H1 (cell line): ENCODE measurements around the gene PRKN. TPM values are rescaled to one million over a fixed set of nuclear protein-coding genes. Genes with fewer than 3 reads are reported as not detected.

ENCODE experiments used
- CTCF ChIA-PET: fragments of 300-600 bp; sonication (Branson Sonifier 250); formaldehyde crosslinking; loops from one replicate; lab custom pipeline; 2021; ENCODE audit not compliant: partially characterized antibody; lab: Charles Lee
- POLR2A ChIA-PET: fragments of 300-600 bp; sonication (Branson Sonifier 250); formaldehyde crosslinking; loops from one replicate; lab custom pipeline; 2021; ENCODE audit warnings: inconsistent platforms; ENCODE audit not compliant: partially characterized antibody; lab: Charles Lee
- DNase-seq, 2 experiments: peaks; one replicate each; pipeline versions ENCODE4 v3.0.0 to v3.0.0-alpha.2; 2010 to 2022; ENCODE audit warnings: low spot score in 2 of 2, low read depth in 1 of 2, mixed read lengths in 1 of 2
- FAIRE-seq: peaks from 2 replicates; lab custom pipeline; 2011; peaks lifted over from hg19 to GRCh38; lab: Jason Lieb, UNC
- H2AFZ ChIP-seq: 2 replicates; pipeline ENCODE4 v1.8.1; 2012; ENCODE audit warnings: low read length, inconsistent platforms
- H2AK5ac ChIP-seq: 2 replicates; pipeline ENCODE4 v1.6.1; 2013; ENCODE audit warnings: low read depth, low read length
- H2BK120ac ChIP-seq: replicated peaks from 2 replicates; pipeline ENCODE3; 2013; ENCODE audit warnings: low read depth, low read length, inconsistent platforms
- H2BK12ac ChIP-seq: 2 replicates; pipeline ENCODE4 v1.6.1; 2013; ENCODE audit warnings: low read depth, low read length
- H2BK15ac ChIP-seq: 2 replicates; pipeline ENCODE4 v1.6.1; 2013; ENCODE audit warnings: low read length
- H2BK20ac ChIP-seq: 2 replicates; pipeline ENCODE4 v1.6.1; 2013; ENCODE audit warnings: low read length
- H2BK5ac ChIP-seq: 2 replicates; pipeline ENCODE4 v1.6.1; 2013; ENCODE audit warnings: low read depth, low read length
- H3K14ac ChIP-seq: 2 replicates; pipeline ENCODE4 v1.6.1; 2013; ENCODE audit warnings: inconsistent platforms; ENCODE audit not compliant: insufficient read length
- H3K18ac ChIP-seq: 2 replicates; pipeline ENCODE4 v1.6.1; 2013; ENCODE audit warnings: low read length; ENCODE audit errors: extremely low read depth
- H3K23ac ChIP-seq: 2 replicates; pipeline ENCODE4 v1.6.1; 2013; ENCODE audit warnings: inconsistent platforms; ENCODE audit not compliant: insufficient read length
- H3K23me2 ChIP-seq: 2 replicates; pipeline ENCODE4 v1.6.1; 2013; ENCODE audit warnings: low read depth, low read length
- H3K27ac ChIP-seq: 2 replicates; pipeline ENCODE4 v1.6.1; 2011; ENCODE audit warnings: low read depth, low read length, inconsistent platforms
- H3K27me3 ChIP-seq, 4 experiments: replicated peaks in 1 of 4; 1 replicate in 1 of 4; 2 replicates in 3 of 4; pipeline versions ENCODE4 v1.6.1 to v1.8.1; 2011 to 2013; ENCODE audit warnings: low read length in 3 of 4, mild to moderate bottlenecking in 3 of 4, inconsistent platforms in 2 of 4, mixed read lengths in 2 of 4, moderate library complexity in 1 of 4; ENCODE audit not compliant: control insufficient read depth in 3 of 4, insufficient read depth in 3 of 4; ENCODE audit errors: extremely low read depth in 1 of 4
- H3K36me3 ChIP-seq, 4 experiments: 2 replicates each; pipeline versions ENCODE4 v1.6.1 to v1.8.1; 2011 to 2013; ENCODE audit warnings: mild to moderate bottlenecking in 4 of 4, low read length in 3 of 4, moderate library complexity in 2 of 4, control low read depth in 1 of 4, inconsistent platforms in 1 of 4; ENCODE audit not compliant: insufficient read depth in 4 of 4, control insufficient read depth in 2 of 4
- H3K4ac ChIP-seq: replicated peaks from 2 replicates; pipeline ENCODE3; 2013; ENCODE audit warnings: low read length, low read depth, mixed read lengths, inconsistent platforms; ENCODE audit not compliant: insufficient read length
- H3K4me1 ChIP-seq, 4 experiments: replicated peaks in 1 of 4; 1 replicate in 1 of 4; 2 replicates in 3 of 4; pipeline versions ENCODE4 v1.6.1 to v1.8.1; 2011 to 2013; ENCODE audit warnings: low read length in 3 of 4, inconsistent platforms in 2 of 4, mixed read lengths in 1 of 4; ENCODE audit not compliant: insufficient read depth in 4 of 4, control insufficient read depth in 3 of 4
- H3K4me2 ChIP-seq, 2 experiments: 2 replicates each; pipeline versions ENCODE4 v1.6.1 to v1.8.1; 2011 to 2013; ENCODE audit warnings: low read depth in 2 of 2, low read length in 2 of 2, control low read depth in 1 of 2, inconsistent platforms in 1 of 2, mild to moderate bottlenecking in 1 of 2; ENCODE audit not compliant: insufficient read depth in 1 of 2
- H3K4me3 ChIP-seq, 4 experiments: fragments of 200-600, 300-600 bp in 1 of 4; sonication (generic), shearing (Covaris generic), sonication (Bioruptor Twin) in 1 of 4; 2 replicates each; pipeline versions ENCODE4 v1.5.1 to v1.8.1; 2011 to 2016; ENCODE audit warnings: low read length in 4 of 4, low read depth in 3 of 4, control low read depth in 2 of 4, inconsistent platforms in 2 of 4, mild to moderate bottlenecking in 2 of 4, mixed read lengths in 1 of 4, moderate library complexity in 1 of 4; ENCODE audit not compliant: insufficient read depth in 2 of 4; ENCODE audit errors: extremely low read depth in 1 of 4
- H3K56ac ChIP-seq: replicated peaks from 2 replicates; pipeline ENCODE3; 2013; ENCODE audit warnings: low read depth, mild to moderate bottlenecking, mixed read lengths, low read length, inconsistent platforms; ENCODE audit not compliant: insufficient read length
- H3K79me1 ChIP-seq: 2 replicates; pipeline ENCODE4 v1.6.1; 2013; ENCODE audit warnings: low read depth, low read length, control low read depth
- H3K79me2 ChIP-seq, 2 experiments: 2 replicates each; pipeline versions ENCODE4 v1.6.1 to v1.8.1; 2012 to 2013; ENCODE audit warnings: low read length in 2 of 2, mild to moderate bottlenecking in 2 of 2, inconsistent platforms in 1 of 2; ENCODE audit not compliant: insufficient read depth in 2 of 2, control insufficient read depth in 1 of 2
- H3K9ac ChIP-seq, 4 experiments: replicated peaks in 1 of 4; 1 replicate in 1 of 4; 2 replicates in 3 of 4; pipeline versions ENCODE4 v1.6.1 to v1.8.1; 2011 to 2013; ENCODE audit warnings: low read depth in 3 of 4, low read length in 3 of 4, control low read depth in 2 of 4, mild to moderate bottlenecking in 2 of 4, moderate library complexity in 2 of 4, inconsistent platforms in 1 of 4; ENCODE audit errors: extremely low read depth in 1 of 4
- H3K9me3 ChIP-seq, 2 experiments: 2 replicates each; pipeline versions ENCODE4 v1.6.1 to v1.8.1; 2012 to 2013; ENCODE audit warnings: mild to moderate bottlenecking in 2 of 2, moderate library complexity in 2 of 2, control low read depth in 1 of 2, inconsistent platforms in 1 of 2, low read depth in 1 of 2, low read length in 1 of 2, mixed read lengths in 1 of 2; ENCODE audit not compliant: insufficient read depth in 2 of 2
- H4K20me1 ChIP-seq, 2 experiments: replicated peaks in 1 of 2; 2 replicates each; pipeline versions ENCODE3 to v1.8.1; 2011 to 2013; ENCODE audit warnings: inconsistent platforms in 2 of 2, low read length in 2 of 2, mild to moderate bottlenecking in 1 of 2; ENCODE audit not compliant: insufficient read depth in 2 of 2, control insufficient read depth in 1 of 2
- H4K5ac ChIP-seq: 2 replicates; pipeline ENCODE4 v1.6.1; 2013; ENCODE audit warnings: low read length, low read depth, mixed read lengths, inconsistent platforms; ENCODE audit not compliant: insufficient read length
- H4K8ac ChIP-seq: 2 replicates; pipeline ENCODE4 v1.8.0; 2013; ENCODE audit warnings: mild to moderate bottlenecking, moderate library complexity, low read length, inconsistent platforms; ENCODE audit not compliant: insufficient read depth; ENCODE audit errors: extremely low read depth
- H4K91ac ChIP-seq: replicated peaks from 2 replicates; pipeline ENCODE3; 2013; ENCODE audit warnings: low read length, mixed read lengths, inconsistent platforms; ENCODE audit not compliant: insufficient read length
- NANOG ChIP-seq: IDR thresholded peaks from 2 replicates; pipeline ENCODE4 v1.6.1; 2011; ENCODE audit warnings: low read length, low read depth, mild to moderate bottlenecking, inconsistent platforms; ENCODE audit not compliant: insufficient read depth, poor library complexity, severe bottlenecking
- WGBS, 2 experiments: shearing (Covaris generic) in 1 of 2; methylation state at CpG; one replicate each; pipeline versions ENCODE4 v1.1.6 to v1.1.7; 2013 to 2015; ENCODE audit warnings: low lambda C conversion rate in 2 of 2, mixed read lengths in 2 of 2, inconsistent platforms in 1 of 2, low coverage in 1 of 2, missing lambda C conversion rate in 1 of 2; ENCODE audit not compliant: insufficient replicate concordance in 2 of 2, insufficient coverage in 1 of 2, insufficient read length in 1 of 2; ENCODE audit errors: extremely low coverage in 1 of 2, missing lambda C conversion rate in 1 of 2; 5-methylcytosine and 5-hydroxymethylcytosine counted together
- polyA plus RNA-seq, 7 experiments: library from polyadenylated mRNA; depleted of rRNA in 3 of 7; stranded (reverse) in 5 of 7; unstranded in 2 of 7; fragments of >200 nt in 5 of 7; fragments of 200-250 nt in 2 of 7; gene quantifications; 1 replicate in 5 of 7; 2 replicates in 1 of 7; 4 replicates in 1 of 7; pipeline versions ENCODE4 v1.2.1 to v1.2.3, GENCODE V29; 2011 to 2013; ENCODE audit warnings: missing spikeins in 2 of 7, mixed read lengths in 2 of 7
- total RNA-seq: library from RNA; stranded (reverse); fragmentation: NEBNext Ultra II Directional; extraction: Animal tissue kit (Norgen Biotek cat#: 25700); gene quantifications from 2 replicates; pipeline ENCODE4 v1.2.1, GENCODE V29; 2021

PRKN gene
- total and polyA plus RNA-seq, 2 of the 8 experiments (the other 6 are each of a cell fraction or from before 2014, with no cell fraction given) = 0.13 to 0.29 TPM

GRCh38 chr6:162226803-162227202 lies 500.8 kb downstream of the PRKN start:
- H4K8ac ChIP-seq = no peak overlapping the region
- H2BK15ac ChIP-seq = no peak overlapping the region
- no peak overlapping the region for H2BK20ac ChIP-seq
- H3K18ac ChIP-seq = no peak overlapping the region
- no peak overlapping the region for H3K4ac ChIP-seq
- no peaks in the 10 kb centered on the region for H3K79me1 ChIP-seq
- ChIA-PET CTCF (interaction anchor here (0.7 kb wide), 1 partner anchor 125 kb away, joined by 3 read pairs; no protein-coding TSS in a partner anchor), POLR2A (no interaction called here)
- no peak overlapping the region for H2BK12ac ChIP-seq
- no peaks in the 10 kb centered on the region for H4K20me1 ChIP-seq
- no peaks in the 10 kb centered on the region for H3K27me3 ChIP-seq
- no peak overlapping the region for H3K4me3 ChIP-seq
- 91% methylated on average over 8 of the region's 8 CpGs; no CpG with 5 or more reads in 1 of the 2 experiments for WGBS, 2 experiments
- H2AK5ac ChIP-seq = no peak overlapping the region
- no peaks in the 10 kb centered on the region; the same call in 1 of the 2 replicates for H3K23me2 ChIP-seq
- no peak overlapping the region for H4K91ac ChIP-seq
- no peak overlapping the region for H3K9ac ChIP-seq
- FAIRE-seq (no peak), DNase-seq (no peak)
- no peak overlapping the region for H3K23ac ChIP-seq
- H3K56ac ChIP-seq = no peak overlapping the region
- H2BK120ac ChIP-seq = no peak overlapping the region
- H4K5ac ChIP-seq = no peak overlapping the region
- H3K79me2 ChIP-seq = no peaks in the 10 kb centered on the region
- no peak overlapping the region for H3K27ac ChIP-seq
- H3K4me1 ChIP-seq = no peaks in the 10 kb centered on the region
- no peak overlapping the region for H3K14ac ChIP-seq
- no peak overlapping the region for H2AFZ ChIP-seq
- H3K4me2 ChIP-seq = no peak overlapping the region
- no peaks in the 10 kb centered on the region for H3K9me3 ChIP-seq
- no peak overlapping the region for H2BK5ac ChIP-seq
- no peaks in the 10 kb centered on the region for H3K36me3 ChIP-seq
- no peak for TF ChIP-seq NANOG
